GM19395 (cell line): Measurements from ENCODE around the gene KRTAP10-3.
"Not testable (repeated sequence)": the region's sequence is repeated elsewhere in the genome, so short reads cannot be mapped to it uniquely, and the experiment has no call there.

ENCODE experiments used
- ATAC-seq: cut with Tn5 transposase; IDR thresholded peaks from one replicate; pipeline ENCODE4 v1.9.1; 2021; ENCODE audit warnings: mild to moderate bottlenecking, moderate library complexity; ENCODE audit not compliant: unreplicated experiment

KRTAP10-3 gene

DNA sequence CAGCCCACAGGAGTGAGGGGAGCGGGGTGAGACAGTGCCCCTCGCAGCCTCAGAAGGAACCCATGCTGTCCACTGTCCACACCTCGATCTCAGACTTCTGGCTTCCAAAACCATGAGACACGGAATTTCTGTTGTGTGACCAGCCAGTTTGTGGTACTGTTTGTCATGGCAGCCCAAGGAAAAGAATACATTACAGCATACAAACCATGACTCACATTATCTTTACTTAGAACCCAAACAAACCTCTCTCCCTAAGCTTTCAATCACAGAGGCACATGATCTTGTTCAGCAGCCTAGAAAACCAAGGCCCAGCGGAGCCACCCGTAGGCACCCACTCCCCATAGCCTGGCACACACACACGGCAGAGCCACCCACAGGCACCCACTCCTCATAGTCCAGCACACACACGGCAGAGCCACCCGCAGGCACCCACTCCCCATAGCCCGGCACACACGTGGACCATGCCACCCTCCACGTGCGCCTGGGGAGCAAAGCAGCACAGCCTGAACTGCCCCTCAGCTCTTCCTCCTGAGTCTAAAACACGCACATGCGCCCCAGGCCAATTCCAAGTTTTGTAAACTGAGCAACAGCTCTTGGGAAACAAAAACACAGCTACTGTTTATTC lies 14.5 kb upstream of the KRTAP10-3 start:
- no peak for ATAC-seq

DNA sequence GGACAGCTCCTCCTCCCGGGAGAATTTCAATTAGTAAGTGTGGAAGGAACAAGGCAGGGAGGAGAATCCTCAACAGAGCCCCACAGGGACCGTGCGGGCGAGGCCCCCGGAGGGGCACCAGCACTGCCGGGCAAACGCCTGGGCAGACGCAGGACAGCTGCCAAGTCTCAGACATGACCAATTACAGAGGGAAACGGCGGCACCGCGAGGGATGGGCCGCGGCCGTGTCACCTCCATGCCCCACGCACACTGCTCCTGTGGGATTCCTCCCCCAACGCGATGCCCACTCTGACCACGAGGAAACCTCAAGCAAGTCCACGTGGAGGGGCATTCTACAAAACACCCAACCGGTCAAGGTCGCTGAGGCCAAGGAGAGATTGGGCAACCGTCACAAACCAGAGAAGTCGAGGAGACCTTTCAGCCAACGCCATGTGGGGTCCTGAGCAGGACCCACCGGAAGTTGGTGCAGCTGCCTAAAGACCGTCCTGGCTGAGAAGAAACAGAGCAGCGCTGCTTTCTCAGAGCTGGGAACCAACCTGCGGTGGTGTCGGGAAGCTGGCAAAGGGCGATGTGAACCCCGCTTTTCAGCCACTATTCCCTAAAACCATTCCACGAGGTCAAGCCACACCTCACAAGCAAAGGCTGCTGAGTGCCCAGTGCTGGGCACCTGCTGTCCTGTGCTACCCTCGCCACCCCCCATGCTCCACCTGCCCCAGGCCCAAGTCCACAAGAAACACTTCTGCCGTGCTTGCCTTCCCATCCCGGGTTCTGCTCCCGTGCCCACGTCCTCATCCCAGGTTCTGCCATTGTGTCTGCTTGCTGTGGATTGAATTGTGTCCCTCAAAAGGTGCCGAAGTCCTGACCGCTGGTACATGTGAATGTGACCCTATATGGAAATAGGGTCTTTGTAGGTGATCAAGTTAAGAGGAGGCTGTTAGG lies 13.5 kb upstream of the KRTAP10-3 start:
- ATAC-seq: no peak

DNA sequence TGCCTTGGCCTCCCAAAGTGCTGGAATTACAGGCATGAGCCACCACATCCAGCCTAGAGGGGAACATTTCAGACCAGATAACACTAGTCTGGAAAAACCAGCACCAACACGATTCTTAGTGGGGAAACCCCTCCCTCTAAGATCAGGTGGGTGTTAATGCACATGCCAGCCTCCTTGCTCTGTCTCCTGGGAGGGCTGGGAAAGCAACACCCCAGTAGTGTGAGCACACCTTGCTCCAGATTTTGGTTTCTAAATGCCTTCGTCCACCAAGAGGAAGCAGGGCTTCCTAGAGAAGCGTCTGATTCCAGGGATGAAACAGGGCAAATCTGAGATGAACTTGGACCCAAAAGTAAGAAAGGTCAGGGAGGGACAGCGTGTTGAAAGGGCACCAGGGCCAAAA lies 12.7 kb upstream of the KRTAP10-3 start:
- no peak for ATAC-seq

DNA sequence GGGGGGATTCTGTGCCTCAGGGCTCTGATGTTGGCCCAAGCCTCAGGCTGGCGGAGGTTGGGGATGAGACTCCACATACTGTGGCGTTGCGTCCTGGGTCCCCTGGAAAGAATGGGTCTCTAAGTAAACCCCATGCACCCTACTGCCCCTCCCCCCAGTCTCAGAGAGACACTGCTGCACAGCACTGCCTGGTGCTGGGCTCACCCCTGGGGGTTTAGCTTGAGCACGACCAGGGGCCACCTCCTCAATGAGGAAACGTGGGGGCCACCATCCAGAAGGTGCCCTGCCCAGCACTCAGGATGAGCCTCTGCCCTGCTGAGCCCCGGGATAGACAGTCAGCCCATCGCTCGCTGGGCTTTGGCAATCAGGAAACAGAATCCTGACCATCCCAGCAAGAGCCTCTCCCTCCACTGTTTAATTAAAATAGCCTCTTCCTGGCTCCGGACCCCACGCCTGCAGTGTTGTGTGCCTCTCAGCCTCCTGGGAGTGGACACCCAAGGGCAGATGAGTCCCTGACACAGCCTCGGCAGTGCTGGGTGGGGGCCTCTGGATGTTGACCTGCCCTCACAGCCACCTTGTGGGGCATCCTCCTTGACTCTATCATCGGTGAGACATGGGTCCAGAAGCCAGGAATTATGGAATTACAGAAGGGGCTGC lies 11.4 kb upstream of the KRTAP10-3 start:
- no peak for ATAC-seq

DNA sequence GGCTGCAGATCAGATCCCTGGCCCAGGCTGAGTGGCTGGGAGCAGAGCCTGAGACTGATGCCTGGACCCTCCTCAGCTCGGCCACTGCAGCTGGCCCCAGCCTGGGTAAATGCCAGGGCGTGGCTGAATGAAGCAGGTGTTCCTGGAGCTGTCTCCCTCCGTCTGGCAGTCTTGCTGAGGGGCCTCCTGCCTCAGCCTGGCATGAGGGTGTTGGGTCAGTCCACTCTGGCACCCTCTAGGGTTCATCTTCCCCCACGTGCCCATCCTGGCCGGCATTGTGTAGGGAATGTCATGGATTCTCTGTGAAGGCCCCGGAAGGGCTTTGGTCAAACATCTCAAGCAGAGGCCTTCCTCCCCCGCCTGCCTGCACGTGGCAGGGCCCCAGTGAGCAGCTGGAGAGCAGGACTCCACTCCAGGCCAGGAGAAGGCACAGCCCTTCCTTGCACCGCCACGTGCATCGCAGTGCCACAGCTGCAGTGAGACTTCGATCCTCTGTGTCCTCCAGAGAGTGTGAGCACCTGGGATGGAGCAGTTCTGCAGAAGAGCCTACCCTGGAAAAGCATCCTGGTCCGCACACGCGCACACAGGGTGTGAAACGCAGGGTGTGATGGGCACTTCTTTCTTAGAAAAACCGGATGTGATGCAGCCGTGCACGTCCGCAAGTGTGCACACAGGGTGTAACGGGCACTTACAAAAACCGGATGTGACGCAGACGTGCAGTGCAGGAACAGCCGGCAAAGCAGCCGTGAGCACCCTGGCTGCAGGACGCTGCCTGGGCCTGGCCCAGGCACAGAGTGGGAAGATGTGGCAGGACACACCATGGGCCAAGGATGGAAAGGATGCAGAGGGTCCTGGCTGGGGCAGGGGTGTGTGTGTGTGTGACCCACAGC lies 10.3 kb upstream of the KRTAP10-3 start:
- ATAC-seq: no peak

DNA sequence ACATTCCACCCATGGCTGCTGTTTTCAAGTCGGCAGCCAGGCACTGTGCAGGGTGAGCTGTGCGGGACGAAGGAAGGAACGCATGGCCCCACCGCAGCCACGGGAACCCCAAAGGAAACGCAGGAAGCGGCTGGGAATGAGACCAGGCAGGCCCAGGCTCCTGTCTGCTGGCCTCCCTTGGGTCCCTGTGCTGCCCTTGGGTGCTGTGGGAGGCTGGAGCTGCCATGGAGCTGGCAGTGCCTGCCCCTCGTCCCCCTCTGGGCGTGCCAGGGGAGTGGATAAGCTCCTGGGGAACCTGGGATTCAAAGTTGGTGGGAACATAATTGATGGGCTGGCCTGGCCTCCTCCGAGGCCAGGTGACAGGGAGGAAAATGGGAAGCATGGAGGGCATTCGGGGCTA lies 9.7 kb upstream of the KRTAP10-3 start:
- ATAC-seq: no peak

DNA sequence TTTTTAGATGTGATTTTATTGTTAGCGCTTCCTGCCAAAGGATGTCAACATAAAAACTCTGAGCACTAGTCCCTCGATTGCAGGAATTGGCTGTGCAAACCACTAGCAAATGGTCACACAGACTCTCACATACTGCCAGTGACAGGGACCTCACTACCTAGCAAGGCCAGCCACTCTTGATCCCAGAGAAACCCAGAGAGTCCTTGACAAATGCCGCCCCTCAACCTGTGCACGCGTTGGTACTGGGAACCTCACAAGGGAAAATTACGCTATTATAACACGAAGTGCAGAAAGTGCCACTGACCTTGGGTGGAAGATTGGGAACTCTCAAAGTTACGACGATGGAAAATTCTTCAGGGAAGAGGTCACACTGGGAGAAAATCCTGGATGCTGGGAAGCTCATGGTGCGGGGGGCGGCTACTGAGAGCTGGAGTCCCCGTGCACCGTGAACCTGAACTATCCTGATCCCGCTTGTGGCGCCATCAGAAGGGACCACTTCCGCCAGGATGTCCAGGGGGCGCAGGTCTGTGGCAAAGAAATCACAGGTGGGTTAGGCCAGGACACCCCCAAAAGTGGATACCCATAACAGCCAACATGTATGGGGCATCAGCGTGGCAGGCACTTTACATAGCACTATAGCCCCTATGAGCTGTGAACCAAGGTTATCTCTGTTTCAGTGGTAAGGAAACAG lies 9.0 kb upstream of the KRTAP10-3 start:
- ATAC-seq: no peak

DNA sequence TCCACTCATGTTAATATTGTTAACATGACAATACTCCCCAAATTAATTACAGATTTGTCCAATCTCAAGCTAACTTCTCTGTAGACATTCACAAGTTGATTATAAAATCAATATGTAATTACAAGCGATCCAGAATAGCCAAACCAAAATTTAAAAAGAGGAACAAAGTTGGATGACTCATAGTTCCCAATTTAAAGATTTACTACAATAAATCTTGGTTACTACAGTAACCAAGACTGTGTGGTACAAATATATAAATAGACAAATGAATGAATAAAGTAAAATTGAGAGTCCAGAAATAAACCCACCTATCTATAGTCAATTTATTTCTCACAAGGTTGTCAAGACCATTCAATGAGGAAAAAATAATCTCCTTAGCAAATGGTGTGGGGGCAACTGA lies 7.8 kb upstream of the KRTAP10-3 start:
- ATAC-seq: no peak

DNA sequence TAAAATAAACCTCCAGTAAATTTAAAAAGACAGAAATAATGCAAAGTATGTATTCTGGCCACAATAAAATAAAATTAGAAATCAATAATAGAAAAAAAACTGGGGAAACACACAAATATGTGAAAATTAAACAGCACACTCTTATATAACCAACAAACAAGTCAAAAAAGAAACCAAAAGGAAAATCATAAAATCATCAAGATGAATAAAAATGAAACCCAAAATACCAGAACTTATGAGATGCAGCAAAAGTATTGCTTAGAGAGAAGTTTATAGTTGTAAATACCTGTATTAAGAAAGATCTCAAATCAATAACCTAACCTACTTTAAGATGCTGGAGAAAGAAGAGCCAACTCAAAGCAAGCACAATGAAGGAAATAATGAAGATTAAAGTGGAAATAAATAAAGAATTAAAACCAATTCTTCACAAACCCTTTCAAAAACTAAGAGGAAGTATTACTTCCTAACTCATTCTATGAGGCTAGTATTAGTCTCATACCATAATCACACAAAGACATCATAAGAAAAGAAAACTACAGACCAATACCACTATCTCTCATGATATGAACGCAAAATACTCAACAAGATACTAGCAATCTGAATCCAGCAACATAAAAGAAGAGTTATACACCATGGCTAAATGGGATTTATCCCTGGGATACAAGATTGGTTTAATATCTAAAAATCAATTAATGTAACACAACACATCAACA lies 6.4 kb upstream of the KRTAP10-3 start:
- no peak for ATAC-seq

DNA sequence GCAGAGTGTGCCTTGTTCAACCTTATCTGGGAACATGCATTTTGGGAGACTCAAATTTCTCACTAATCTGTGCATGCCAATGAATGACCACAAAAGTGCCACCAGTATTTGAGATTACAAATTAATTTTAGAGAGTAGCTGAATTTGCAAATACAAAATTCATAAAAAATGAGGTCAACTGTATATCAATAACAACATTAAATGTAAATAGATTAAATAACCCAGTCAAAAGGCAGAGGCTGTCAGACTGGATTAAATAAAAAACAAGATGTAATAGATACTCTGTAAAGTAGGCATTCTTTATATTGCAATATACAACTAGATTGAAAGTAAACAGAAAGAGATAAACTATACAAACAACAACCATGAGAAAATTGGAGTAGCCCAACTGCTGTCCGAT lies 5.5 kb upstream of the KRTAP10-3 start:
- ATAC-seq: no peak

DNA sequence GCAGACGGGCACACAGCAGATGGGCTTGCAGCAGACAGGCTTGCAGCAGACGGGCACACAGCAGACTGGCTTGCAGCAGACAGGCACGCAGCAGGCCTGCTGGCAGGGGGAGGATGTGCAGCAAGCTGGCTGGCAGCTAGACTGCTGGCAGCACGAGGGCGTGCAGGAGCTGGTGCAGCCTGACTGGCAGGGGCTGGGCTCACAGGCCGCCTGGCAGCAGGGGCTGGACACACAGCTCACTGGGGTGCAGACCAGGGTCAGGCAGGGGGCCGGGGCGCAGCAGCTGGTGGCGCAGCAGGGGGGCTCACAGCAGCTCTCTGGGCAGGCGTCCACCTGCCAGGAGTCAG lies 293 bp downstream of the KRTAP10-3 start:
- not testable (repeated sequence) for ATAC-seq

DNA sequence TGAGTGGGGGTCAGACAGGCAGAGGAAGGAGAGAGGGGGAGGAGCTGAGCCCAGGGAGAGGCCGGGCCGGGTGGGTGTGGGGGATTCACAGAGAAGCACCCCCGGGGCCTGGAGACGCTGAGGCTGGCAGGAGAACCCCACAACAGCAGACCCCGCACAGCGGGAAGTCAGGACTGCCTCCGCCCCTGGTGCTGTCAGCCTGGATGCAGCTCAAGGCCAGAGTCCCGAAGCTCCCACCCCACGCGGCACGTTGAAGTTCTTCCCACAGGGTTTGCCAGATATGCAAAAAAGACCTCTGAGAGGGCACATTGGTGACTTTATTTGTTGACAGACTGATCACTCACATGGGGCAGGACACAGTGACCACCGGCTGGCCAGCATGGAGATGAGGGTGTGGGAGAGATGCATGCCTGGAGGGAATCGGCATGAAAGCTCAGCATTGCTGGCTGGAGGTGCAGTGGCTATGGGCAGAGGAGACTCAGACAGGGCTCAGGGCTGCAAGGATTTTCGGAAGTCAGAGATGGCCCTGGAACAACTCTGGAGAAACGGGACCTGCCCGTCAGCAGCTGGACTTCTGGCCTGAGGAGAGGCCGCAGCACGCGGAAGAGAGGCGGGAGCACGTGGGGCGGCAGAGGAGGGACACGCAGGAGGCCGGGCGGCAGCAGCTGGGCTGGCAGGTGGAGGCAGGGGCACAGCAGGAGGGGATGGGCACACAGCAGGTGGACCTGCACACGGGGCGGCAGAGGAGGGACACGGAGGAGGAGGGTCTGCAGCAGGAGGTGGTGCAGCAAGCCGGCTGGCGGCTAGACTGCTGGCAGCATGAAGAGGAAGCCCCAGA lies 885 bp downstream of the KRTAP10-3 start:
- no peak for ATAC-seq

DNA sequence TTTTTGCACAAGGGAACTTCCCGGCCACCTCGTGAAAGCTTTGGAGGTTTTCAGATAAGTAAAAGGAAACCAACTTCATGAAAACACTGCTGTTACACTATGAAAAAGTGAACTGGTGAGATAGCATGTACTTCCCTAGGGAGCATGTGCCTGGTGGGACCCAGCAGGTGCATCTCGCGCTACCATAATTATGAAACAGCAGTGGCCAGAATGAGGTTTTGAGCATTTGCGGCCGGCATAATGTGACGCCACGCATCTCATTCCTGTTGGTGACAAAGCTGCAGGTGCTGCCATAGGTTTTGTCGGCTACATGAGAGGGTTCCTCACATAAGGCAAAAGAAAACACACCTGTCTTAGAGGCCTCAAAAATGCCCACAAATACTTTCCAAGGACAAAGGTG lies 1.7 kb downstream of the KRTAP10-3 start:
- no peak for ATAC-seq

DNA sequence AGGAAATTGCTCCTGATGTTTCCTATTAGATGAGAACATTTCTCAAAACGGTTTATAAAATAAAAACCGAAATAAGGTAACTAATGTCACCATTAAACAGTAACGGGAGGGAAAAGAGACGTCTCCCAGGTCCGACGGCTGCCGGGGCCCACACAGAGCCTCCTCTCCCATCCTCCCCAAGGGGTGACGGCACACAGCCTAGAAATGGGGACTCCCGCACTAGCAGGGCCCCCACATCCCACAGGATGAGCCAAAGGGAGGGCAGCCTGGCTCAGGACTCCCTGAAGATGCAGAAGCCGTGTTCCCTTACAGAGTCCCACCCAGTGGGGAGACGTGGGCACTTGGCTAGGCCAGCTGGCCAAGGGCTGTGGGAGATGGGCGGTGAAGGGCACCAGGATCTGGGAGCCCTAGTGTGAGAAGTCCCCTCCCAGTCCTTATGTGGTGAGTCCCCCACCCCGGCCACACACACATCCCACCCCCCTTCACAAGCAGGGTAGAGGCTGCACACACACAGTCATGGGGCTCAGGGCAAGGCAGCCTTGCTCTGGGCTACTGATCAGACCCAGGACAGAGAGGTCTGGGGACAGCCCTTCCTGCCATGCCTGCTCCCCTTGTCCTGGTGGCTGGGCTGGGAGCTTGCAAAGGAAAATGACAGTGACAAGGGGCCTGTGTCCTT lies 3.3 kb downstream of the KRTAP10-3 start:
- no peak for ATAC-seq

DNA sequence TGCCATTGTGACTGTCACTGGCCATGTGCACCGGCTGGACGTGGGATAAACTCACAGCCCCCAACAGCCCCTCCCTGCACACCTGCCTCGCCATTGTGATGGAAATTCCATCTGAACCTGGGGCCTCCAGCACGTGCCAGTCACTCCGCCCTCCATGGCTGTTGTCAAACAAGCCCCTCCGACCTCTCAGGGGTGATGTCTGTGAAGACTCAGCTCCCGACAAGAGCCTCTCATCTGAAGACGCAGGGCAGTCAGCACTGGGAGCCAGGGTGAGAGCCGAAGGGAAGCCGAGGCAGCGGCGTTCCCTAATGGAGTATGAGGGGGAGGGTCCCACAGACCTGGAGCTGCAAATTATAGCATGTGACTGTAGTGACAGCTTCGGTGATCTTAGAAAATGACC lies 5.9 kb downstream of the KRTAP10-3 start:
- no peak for ATAC-seq

DNA sequence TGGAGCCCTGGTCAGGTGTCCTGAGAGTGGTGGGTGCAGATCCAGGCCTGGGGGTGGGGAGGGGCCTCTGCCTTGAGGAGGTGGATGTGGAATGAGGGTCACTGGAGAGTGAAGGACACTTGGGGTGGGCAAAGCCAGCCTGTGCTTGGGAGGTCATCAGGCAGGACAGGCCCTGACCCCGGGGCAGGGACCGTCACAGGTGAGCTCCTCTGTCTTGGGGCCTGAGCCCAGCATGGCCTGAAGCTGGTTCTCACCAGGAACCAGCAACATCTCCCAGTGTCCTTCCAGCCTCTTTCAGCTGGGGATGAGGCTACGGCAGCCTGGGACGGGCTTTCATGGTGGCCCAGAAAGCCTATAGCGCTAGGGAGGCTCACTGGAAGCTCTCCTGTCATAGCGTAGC lies 6.5 kb downstream of the KRTAP10-3 start:
- ATAC-seq: no peak

DNA sequence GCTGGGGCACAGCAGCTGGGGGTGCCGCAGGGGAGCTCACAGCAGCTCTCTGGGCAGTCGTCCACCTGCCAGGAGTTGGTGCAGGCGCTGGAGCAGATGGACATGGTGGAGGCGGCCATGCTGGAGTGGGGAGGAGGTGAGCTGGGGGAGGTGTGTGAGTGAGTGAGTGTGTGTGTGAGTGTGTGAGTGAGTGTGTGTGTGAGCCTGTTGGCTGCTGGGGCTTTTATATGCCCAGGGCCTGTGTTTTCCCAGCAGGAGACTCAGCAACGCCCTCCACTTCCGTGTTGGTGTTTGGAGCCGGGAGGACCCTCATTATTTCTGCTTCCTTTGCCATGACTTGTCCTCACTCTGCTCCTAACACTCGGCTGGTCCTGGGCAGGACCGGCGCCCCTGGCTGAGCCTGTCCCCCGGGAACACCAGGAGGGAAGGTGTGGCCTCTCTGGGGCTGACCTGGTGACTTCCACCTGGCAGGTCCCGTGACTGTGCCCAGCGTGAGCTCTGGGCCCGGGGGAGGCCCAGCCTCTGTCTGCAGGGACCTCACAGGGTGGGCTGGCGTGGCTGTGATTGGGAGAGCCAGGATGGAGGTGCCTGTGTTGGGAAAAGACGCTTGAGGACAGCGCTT lies 7.1 kb downstream of the KRTAP10-3 start, which contains the start of gene KRTAP10-2:
Gene KRTAP10-2 (minus strand): TSS at position 166 of the 622 bp plus-strand sequence. CDS start 47 bp downstream, at position 119.
- ATAC-seq: no peak

DNA sequence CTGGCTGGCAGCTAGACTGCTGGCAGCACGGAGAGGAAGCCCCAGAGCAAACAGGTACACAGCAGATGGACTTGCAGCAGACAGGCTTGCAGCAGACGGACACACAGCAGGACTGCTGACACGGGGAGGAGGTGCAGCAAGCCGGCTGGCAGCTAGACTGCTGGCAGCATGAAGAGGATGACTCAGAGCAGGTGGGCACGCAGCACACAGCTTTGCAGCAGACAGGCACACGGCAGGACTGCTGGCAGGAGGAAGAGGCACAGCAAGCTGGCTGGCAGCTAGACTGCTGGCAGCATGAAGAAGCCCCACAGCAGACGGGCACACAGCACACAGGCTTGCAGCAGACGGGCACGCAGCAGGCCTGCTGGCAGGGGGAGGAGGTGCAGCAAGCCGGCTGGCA lies 7.8 kb downstream of the KRTAP10-3 start:
- ATAC-seq: no peak
